Activated naive CD4-positive, alpha-beta T cell treated with anti-CD3 and anti-CD28 coated beads, Interleukin-2, amount 10 ng/mL, durations not matched to agents 7 days and 5 days (primary cell): ENCODE data around the gene PINK1.

Source experiments
- CTCF ChIA-PET: fragments of 350-600 bp; sonication (Branson Sonifier 250); formaldehyde crosslinking; loops from one replicate; lab custom pipeline; 2021; ENCODE audit warnings: antibody characterized with exemption; lab: Charles Lee
- DNase-seq: peaks from one replicate; pipeline ENCODE4 v3.0.0-alpha.2; 2020
- H3K27ac Mint-ChIP-seq: one replicate; pipeline ENCODE4 v1.8.0; 2021; ENCODE audit warnings: mild to moderate bottlenecking, moderate library complexity, mixed read lengths
- H3K27me3 Mint-ChIP-seq: one replicate; pipeline ENCODE4 v1.8.0; 2021; ENCODE audit warnings: mild to moderate bottlenecking, mixed read lengths
- H3K36me3 Mint-ChIP-seq: one replicate; pipeline ENCODE4 v1.8.0; 2021; ENCODE audit warnings: mixed read lengths
- H3K4me1 Mint-ChIP-seq: one replicate; pipeline ENCODE4 v1.8.0; 2021; ENCODE audit warnings: mixed read lengths
- H3K4me3 Mint-ChIP-seq: one replicate; pipeline ENCODE4 v1.8.0; 2021; ENCODE audit warnings: mild to moderate bottlenecking, moderate library complexity, mixed read lengths
- H3K9me3 Mint-ChIP-seq: one replicate; pipeline ENCODE4 v1.8.0; 2021; ENCODE audit warnings: mixed read lengths

Gene PINK1

DNA sequence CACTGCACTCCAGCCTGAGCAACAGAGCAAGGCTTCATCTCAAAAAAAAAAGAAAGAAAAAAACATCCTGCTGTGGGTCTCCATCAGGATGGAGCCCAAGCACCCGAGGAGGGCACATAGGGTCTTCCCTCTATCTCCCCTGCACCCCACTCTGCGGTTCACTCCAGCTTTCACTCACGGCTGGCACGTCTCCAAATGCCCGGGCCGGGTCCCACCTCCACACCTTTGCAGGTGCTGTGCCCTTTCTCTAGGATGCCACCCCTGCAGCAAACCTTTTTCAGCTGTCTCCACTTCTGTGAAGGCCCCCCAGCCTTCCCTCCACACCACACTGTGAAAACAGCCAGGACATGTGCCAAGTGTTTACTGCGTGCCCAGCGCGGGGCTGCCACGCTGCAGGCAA lies 50.4 kb downstream of the PINK1 start:
- CTCF ChIA-PET = no interaction called here
- Mint-ChIP-seq H3K27ac (no peak overlapping the region), H3K27me3 (peaks cover 95% of the 10 kb centered on the region), H3K36me3 (no peaks in the 10 kb centered on the region), H3K4me1 (peaks cover 12% of the 10 kb centered on the region), H3K9me3 (no peaks in the 10 kb centered on the region), H3K4me3 (no peak overlapping the region)
- no peak for DNase-seq

DNA sequence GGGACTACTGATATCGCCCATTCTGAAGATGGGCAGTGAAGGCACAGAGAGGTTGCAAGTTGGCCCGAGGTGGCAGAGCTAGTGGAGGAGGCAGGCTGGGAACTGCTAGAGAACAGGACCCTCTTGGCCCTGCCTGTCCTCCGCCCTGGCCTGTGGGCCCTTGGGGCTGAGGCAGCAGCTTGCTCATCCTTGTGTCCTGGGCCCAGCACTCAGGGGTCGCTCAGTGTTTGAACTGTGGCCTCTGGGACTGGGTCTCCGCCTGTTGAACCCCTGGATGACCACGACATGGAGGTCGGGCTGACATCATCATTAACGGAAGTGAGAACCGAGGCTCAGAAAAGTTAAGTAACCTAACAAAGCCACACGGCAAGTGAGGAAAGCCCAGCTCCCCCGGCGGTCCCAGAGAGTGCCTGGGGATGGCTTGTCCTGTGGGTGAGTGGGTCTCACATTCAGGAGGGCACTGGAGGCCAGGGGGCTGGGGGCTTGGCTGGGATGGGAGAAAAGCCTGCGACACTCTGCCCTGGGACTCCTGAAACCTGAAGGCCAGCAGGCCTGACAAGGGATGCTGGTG lies 50.9 kb downstream of the PINK1 start:
- no peak overlapping the region for H3K27ac Mint-ChIP-seq
- no peak for DNase-seq
- CTCF ChIA-PET = no interaction called here
- no peaks in the 10 kb centered on the region for H3K9me3 Mint-ChIP-seq
- H3K27me3 Mint-ChIP-seq = peaks cover 95% of the 10 kb centered on the region
- peaks cover 8% of the 10 kb centered on the region for H3K4me1 Mint-ChIP-seq
- H3K36me3 Mint-ChIP-seq = no peaks in the 10 kb centered on the region
- no peak overlapping the region for H3K4me3 Mint-ChIP-seq

- H3K4me3 Mint-ChIP-seq = no peak overlapping the region
- H3K27ac Mint-ChIP-seq = no peak overlapping the region
- no peak for DNase-seq
- H3K4me1 Mint-ChIP-seq = peaks cover 4% of the 10 kb centered on the region
- H3K27me3 Mint-ChIP-seq = peaks cover 93% of the 10 kb centered on the region
- no peaks in the 10 kb centered on the region for H3K36me3 Mint-ChIP-seq
- CTCF ChIA-PET = no interaction called here
- H3K9me3 Mint-ChIP-seq = no peaks in the 10 kb centered on the region
Observed at GRCh38 chr1:20684651-20685050, 51.4 kb downstream of the PINK1 start.

DNA sequence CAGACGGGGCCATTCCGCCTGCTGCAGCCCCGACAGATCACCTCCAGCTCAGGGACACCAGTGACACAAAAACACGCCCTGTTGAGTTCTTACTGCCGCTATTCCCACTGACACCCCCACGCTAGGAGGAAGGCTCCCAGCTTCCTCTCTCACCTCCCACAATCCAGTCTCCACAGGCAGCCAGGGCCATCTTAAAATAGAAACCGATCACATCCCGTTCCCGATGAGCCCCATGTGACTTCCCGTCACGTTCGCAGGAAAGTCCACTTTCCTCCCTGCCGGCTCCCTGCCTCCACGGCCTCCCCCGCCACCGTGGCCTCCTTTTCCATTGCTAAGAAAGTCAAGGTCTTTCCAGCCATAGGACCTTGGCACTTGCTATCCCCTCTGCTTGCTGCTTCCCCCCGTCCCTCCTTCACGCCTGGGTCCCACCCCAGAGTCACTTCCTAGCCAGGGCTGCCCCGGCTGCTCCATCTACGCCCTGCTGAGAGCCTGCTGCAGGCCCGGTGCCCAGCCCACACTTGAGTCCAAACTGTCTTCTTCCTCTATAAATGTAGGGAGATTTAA lies 51.9 kb downstream of the PINK1 start:
- peaks cover 88% of the 10 kb centered on the region for H3K27me3 Mint-ChIP-seq
- H3K9me3 Mint-ChIP-seq = no peaks in the 10 kb centered on the region
- CTCF ChIA-PET = interaction anchor here (0.5 kb wide), 1 partner anchor 92 kb away, joined by 3 read pairs; no protein-coding TSS in a partner anchor
- DNase-seq = no peak
- H3K4me3 Mint-ChIP-seq = no peak overlapping the region
- H3K4me1 Mint-ChIP-seq = peaks cover 1% of the 10 kb centered on the region
- H3K36me3 Mint-ChIP-seq = no peaks in the 10 kb centered on the region
- no peak overlapping the region for H3K27ac Mint-ChIP-seq

- no peak overlapping the region for H3K4me3 Mint-ChIP-seq
- H3K4me1 Mint-ChIP-seq = no peaks in the 10 kb centered on the region
- CTCF ChIA-PET = no interaction called here
- no peaks in the 10 kb centered on the region for H3K9me3 Mint-ChIP-seq
- no peak for DNase-seq
- H3K27ac Mint-ChIP-seq = no peak overlapping the region
- peaks cover 82% of the 10 kb centered on the region for H3K27me3 Mint-ChIP-seq
- no peaks in the 10 kb centered on the region for H3K36me3 Mint-ChIP-seq
Observed at GRCh38 chr1:20685741-20686140, 52.5 kb downstream of the PINK1 start.

DNA sequence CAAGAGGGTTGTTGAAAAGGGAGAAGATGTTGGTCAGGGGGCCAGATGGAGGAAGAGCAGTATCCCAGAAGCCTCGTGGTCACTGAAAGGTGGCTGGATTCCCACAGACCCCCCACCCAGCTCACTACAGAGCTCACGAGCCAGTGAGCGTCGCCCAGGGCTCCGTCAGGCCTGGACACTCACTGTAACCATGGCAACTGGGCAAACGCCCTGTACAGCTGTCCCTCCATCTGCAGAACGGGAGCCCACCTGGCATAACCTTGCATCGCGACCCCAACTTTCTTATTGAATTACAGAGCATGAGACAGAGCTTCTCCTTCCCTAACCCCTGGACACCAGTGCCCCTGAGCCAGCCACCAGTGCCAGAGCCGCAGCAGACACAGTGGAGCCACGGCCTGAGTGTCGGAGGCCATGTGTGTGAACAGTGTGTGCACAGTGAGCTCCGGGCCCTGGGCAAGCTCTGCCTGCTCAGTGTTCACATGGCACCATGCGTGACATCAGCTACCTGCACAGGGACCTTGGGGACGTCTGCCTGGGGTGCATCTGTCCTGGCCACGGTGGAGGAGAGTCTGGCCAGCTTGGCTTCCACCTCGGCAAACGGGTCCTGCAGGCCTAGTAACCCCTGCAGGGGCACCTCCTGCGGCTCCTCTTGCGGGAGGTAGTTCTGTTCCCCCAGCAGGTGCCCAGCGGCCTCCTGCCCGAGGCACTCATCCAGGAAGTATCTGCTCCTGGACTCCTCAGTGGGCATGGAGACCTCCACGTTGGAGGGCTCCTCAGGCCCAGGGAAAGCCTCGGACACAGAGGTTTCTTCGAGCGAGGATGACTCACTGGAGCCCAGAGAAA lies 53.8 kb downstream of the PINK1 start:
- Mint-ChIP-seq H3K4me3 (no peak overlapping the region), H3K36me3 (no peaks in the 10 kb centered on the region), H3K4me1 (no peaks in the 10 kb centered on the region), H3K9me3 (no peaks in the 10 kb centered on the region), H3K27me3 (peaks cover 71% of the 10 kb centered on the region), H3K27ac (no peak overlapping the region)
- CTCF ChIA-PET = no interaction called here
- DNase-seq = no peak

DNA sequence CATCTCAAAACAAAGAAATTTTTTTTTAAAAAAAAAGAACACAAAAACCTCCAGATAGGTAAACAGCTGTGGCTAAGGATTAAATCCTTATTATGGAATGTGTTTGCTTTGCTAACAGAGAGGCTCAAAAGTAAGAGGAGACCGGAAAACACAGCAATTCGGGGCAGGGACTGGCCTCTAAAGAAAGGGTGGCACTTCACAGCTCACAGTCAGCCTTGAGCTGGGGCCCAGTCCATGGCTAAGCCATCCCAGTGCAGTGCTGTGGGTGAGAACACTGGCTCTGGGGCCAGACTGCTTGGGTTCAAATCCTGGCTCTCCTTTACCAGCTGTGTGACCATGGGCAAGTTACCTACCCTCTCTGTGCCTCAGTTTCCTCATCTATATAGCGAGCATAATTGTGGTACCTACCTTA lies 56.4 kb downstream of the PINK1 start:
- DNase-seq = no peak
- Mint-ChIP-seq H3K9me3 (no peaks in the 10 kb centered on the region), H3K4me1 (no peaks in the 10 kb centered on the region), H3K36me3 (no peaks in the 10 kb centered on the region), H3K4me3 (no peak overlapping the region), H3K27me3 (peaks cover 68% of the 10 kb centered on the region), H3K27ac (no peak overlapping the region)
- CTCF ChIA-PET = no interaction called here

- no peaks in the 10 kb centered on the region for H3K9me3 Mint-ChIP-seq
- no peaks in the 10 kb centered on the region for H3K36me3 Mint-ChIP-seq
- H3K4me3 Mint-ChIP-seq = no peak overlapping the region
- CTCF ChIA-PET = interaction anchor here (1.1 kb wide), 1 partner anchor 503 kb away, joined by 4 read pairs; no protein-coding TSS in a partner anchor
- DNase-seq = no peak
- H3K27ac Mint-ChIP-seq = no peak overlapping the region
- H3K27me3 Mint-ChIP-seq = peaks cover 64% of the 10 kb centered on the region
- peaks cover 5% of the 10 kb centered on the region for H3K4me1 Mint-ChIP-seq
Observed at GRCh38 chr1:20691872-20692271, 58.6 kb downstream of the PINK1 start.

GRCh38 chr1:20693623-20694022 lies 60.4 kb downstream of the PINK1 start:
- H3K9me3 Mint-ChIP-seq = no peaks in the 10 kb centered on the region
- no peak for DNase-seq
- H3K27me3 Mint-ChIP-seq = peaks cover 65% of the 10 kb centered on the region
- no peak overlapping the region for H3K27ac Mint-ChIP-seq
- H3K4me3 Mint-ChIP-seq = no peak overlapping the region
- H3K36me3 Mint-ChIP-seq = no peaks in the 10 kb centered on the region
- H3K4me1 Mint-ChIP-seq = peaks cover 7% of the 10 kb centered on the region
- CTCF ChIA-PET = interaction anchor here (1.5 kb wide), 1 partner anchor 502 kb away, joined by 8 read pairs; no protein-coding TSS in a partner anchor

DNA sequence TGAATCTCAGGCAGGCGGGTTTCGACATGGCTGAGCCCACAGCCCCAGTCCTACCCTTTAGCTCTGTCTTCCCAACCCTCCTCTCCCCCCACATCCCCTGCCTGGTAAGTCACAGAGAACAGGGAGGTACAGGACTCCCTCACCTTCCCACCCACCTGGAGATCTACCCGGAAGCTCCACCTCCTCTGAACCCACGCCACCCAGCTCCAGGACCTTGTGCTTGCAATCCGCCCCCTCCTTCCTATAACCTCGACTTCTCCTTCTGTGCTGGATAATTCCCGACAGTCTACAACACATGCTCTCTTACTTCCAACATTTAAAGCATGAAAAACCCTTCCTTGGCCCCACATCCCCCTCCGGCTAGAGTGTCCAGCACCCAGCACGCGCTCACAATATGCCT lies 62.3 kb downstream of the PINK1 start:
- CTCF ChIA-PET = interaction anchor here (0.8 to 2.4 kb wide), 5 partner anchors 12 to 499 kb away, joined by 3 to 17 read pairs (median 8); no protein-coding TSS in a partner anchor
- H3K27me3 Mint-ChIP-seq = peaks cover 63% of the 10 kb centered on the region
- no peak for DNase-seq
- H3K4me3 Mint-ChIP-seq = no peak overlapping the region
- peaks cover 7% of the 10 kb centered on the region for H3K4me1 Mint-ChIP-seq
- H3K36me3 Mint-ChIP-seq = no peaks in the 10 kb centered on the region
- H3K27ac Mint-ChIP-seq = no peak overlapping the region
- no peaks in the 10 kb centered on the region for H3K9me3 Mint-ChIP-seq

- Mint-ChIP-seq H3K4me3 (peak overlapping the region; percentile 81), H3K27ac (peak overlapping the region; percentile 42), H3K27me3 (peaks cover 65% of the 10 kb centered on the region), H3K36me3 (no peaks in the 10 kb centered on the region), H3K9me3 (no peaks in the 10 kb centered on the region), H3K4me1 (peaks cover 7% of the 10 kb centered on the region)
- peak; percentile 81 for DNase-seq
- CTCF ChIA-PET = interaction anchor here (0.7 to 4.5 kb wide), 22 partner anchors 10 to 536 kb away, joined by 3 to 51 read pairs (median 3); partner anchors contain the start of genes PINK1 and SH2D5
Observed at GRCh38 chr1:20696397-20697333, 63.4 kb downstream of the PINK1 start.

- DNase-seq = no peak
- H3K4me3 Mint-ChIP-seq = no peak overlapping the region
- no peaks in the 10 kb centered on the region for H3K9me3 Mint-ChIP-seq
- H3K4me1 Mint-ChIP-seq = peaks cover 7% of the 10 kb centered on the region
- CTCF ChIA-PET = interaction anchor here (1.0 to 4.5 kb wide), 6 partner anchors 36 to 535 kb away, joined by 3 to 51 read pairs (median 4); no protein-coding TSS in a partner anchor
- no peaks in the 10 kb centered on the region for H3K36me3 Mint-ChIP-seq
- H3K27ac Mint-ChIP-seq = no peak overlapping the region
- H3K27me3 Mint-ChIP-seq = peaks cover 61% of the 10 kb centered on the region
Observed at GRCh38 chr1:20697563-20697962, 64.3 kb downstream of the PINK1 start.

DNA sequence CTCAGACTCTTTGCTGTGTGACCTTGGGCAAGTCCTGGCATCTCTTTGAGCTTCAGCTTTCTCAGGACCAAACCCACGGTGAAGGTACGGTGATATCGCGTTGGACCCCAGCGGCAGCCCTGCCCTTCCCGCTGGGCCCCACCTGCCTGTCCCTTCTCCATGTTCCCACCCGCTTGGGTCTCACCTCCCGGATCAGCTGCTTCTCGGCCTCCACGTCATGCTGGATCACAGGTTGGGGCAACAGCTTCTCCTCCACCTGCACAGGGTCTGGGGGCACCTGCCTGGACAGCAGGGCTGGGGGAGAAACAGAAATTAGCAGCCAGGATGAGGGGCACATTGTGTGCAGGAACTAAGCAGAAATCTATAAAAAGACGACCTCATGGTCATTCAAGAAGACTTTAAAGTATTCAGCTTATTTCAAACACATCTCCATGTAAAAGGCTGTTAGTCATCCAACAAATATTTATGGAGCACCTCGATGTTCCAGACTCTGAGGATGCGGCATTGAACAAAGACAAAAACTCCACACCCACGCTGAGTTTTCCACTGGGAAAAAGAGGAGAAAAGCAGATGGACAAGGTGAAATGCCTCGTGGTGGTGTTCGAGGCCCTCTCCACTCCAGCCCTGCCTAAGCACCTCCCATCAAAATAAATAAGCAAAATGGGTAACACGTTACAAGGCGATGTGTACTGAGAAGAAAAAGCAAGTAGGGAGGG lies 65.1 kb downstream of the PINK1 start:
- CTCF ChIA-PET = interaction anchor here (4.5 kb wide), 1 partner anchor 496 kb away, joined by 51 read pairs; no protein-coding TSS in a partner anchor
- H3K36me3 Mint-ChIP-seq = no peaks in the 10 kb centered on the region
- H3K4me3 Mint-ChIP-seq = no peak overlapping the region

More for the DNA sequence above, 65.1 kb downstream of the PINK1 start:
- no peak overlapping the region for H3K27ac Mint-ChIP-seq
- peaks cover 55% of the 10 kb centered on the region for H3K27me3 Mint-ChIP-seq
- DNase-seq = no peak
- H3K9me3 Mint-ChIP-seq = no peaks in the 10 kb centered on the region
- peaks cover 7% of the 10 kb centered on the region for H3K4me1 Mint-ChIP-seq
